DOHH2 (cell line): ENCODE measurements around the gene FAM216B.

Experiments used
- CTCF ChIP-seq: fragments of 200-600 bp; sonication (generic); IDR thresholded peaks from one replicate; pipeline ENCODE4 v1.5.1; 2014; ENCODE audit warnings: antibody characterized with exemption, mild to moderate bottlenecking, low read depth, low read length; ENCODE audit not compliant: poor library complexity, severe bottlenecking
- EZH2phosphoT487 ChIP-seq: fragments of 200-600 bp; sonication (generic); IDR thresholded peaks from 2 replicates; pipeline ENCODE4 v1.6.1; 2017; ENCODE audit warnings: borderline replicate concordance, mild to moderate bottlenecking, antibody characterized with exemption, low read length, moderate library complexity, mixed read lengths

- no peak for TF ChIP-seq CTCF
- TF ChIP-seq EZH2phosphoT487, result no peak
Measured at GRCh38 chr13:42821437-42821836, 40.1 kb downstream of the FAM216B start.
